22Rv1 (cell line): Measurements from ENCODE around the gene SEMA3C.

Experiments used
- CTCF ChIP-seq: fragments of 450-650 bp; IDR thresholded peaks from 2 replicates; pipeline ENCODE4 v1.5.1; 2017; ENCODE audit warnings: mild to moderate bottlenecking
- ZFX ChIP-seq: fragments of 450-650 bp; IDR thresholded peaks from 2 replicates; pipeline ENCODE4 v1.6.1; 2017; ENCODE audit warnings: antibody characterized with exemption, borderline replicate concordance

- TF ChIP-seq CTCF, result no peak
- no peak for TF ChIP-seq ZFX
Measured at GRCh38 chr7:80957226-80957777, 38.5 kb upstream of the SEMA3C start.
